Measurements from ENCODE around the gene HOXB7. TPM values are rescaled to one million over a fixed set of nuclear protein-coding genes. Genes with fewer than 3 reads are reported as not detected.

The HOXB7 gene
- total and polyA plus RNA-seq, 2 donors: 0.09 to 1.0 TPM

DNA sequence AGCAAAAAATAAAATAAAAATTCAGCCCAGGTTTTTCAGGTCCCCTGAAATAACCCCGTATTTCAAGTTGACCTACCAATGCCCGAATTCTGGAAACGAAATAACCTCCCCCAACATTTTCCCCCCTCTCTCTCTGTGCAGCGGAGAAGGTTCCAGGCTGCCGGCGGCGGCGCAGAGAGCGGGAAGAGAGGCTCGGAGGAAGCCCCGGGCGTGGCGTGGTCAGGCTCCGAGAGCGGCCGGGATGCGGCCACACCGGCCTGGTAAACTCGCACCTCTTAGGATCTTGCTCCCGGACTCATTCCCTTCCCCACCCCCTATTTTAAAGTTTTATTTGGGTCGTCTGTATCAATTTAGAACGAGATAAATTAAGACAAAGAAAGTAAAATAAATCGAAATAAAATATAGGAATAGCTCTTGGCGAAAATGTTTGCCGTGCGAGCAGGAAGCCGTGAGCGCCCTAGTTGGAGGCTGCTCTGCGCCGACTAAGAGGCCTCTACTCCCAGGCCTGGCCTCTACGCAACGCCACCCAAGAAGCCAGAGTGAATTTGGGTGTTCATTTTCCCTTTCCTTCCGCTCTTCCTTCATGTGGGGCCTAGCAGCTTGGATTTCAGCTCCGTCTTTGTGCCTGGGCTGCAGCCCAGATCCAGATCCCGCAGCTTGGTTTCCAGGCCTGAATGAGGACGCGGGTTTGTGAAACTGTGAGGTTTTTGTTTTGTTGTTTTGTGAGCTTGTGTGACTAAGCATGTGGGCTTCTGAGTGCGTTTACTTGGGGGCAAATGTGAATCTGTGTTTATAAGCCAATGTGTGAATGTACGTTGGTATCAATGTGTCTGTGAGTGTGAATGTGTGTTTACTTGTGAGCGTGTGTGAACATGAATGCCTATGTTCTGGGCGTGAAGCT, 4.6 kb downstream of the HOXB7 start:
- no peaks in the 10 kb centered on the region for H3K36me3 ChIP-seq (ENCODE audit: control insufficient read depth in 2 of 2, insufficient read depth in 2 of 2, low read length in 1 of 2)
- H3K27me3 ChIP-seq (ENCODE audit: control insufficient read depth in 2 of 2, insufficient read depth in 1 of 2, low read length in 1 of 2): peaks cover 87 to 100% of the 10 kb centered on the region in 2 donors
- no peak for DNase-seq (ENCODE audit: low read depth in 6 of 9, low spot score in 9 of 9)
- H3K27ac ChIP-seq (ENCODE audit: low read depth in 1 of 2, low read length in 1 of 2): no peak overlapping the region
- WGBS: 93% methylated on average over 41 of the region's 41 CpGs
- H3K9me3 ChIP-seq (ENCODE audit: control insufficient read depth in 2 of 2, insufficient read depth in 1 of 2, low read length in 1 of 2): peaks cover 0 to 33% of the 10 kb centered on the region in 2 donors
- H3K4me1 ChIP-seq (ENCODE audit: control insufficient read depth in 2 of 2, insufficient read depth in 2 of 2, low read length in 2 of 2): peaks cover 11 to 17% of the 10 kb centered on the region in 2 donors
- H3K4me3 ChIP-seq (ENCODE audit: low read length in 2 of 2): no peak overlapping the region

DNA sequence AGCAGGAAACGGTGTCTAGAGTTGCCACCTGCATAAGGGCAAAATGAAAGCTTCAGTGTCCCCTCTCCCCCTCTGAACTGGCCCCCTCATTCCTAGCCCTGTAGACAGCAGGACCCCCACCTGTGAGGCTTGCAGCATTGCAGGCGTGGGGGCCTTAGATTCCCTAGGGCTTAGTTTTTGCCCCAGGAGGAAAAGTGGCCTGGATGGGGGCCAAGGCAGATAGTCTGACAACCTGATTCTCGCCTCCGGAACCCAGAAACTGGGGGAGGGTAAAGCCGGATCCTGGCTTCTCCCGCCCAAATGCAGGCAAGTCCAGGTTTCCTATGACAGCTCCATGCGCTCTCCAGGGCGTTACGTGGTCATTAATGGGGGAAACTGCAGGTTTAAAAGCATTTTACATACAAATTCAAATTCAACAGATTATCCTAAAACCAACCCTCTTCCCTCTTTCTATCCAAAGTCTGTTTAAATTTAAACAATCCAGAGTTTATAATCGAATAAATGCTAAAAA, 5.4 kb downstream of the HOXB7 start:
- Histone ChIP-seq H3K4me3 (ENCODE audit: low read length in 2 of 2) (no peak overlapping the region), H3K36me3 (ENCODE audit: control insufficient read depth in 2 of 2, insufficient read depth in 2 of 2, low read length in 1 of 2) (no peaks in the 10 kb centered on the region), H3K9me3 (ENCODE audit: control insufficient read depth in 2 of 2, insufficient read depth in 1 of 2, low read length in 1 of 2) (peaks cover 0 to 29% of the 10 kb centered on the region in 2 donors), H3K27ac (ENCODE audit: low read depth in 1 of 2, low read length in 1 of 2) (no peak overlapping the region), H3K4me1 (ENCODE audit: control insufficient read depth in 2 of 2, insufficient read depth in 2 of 2, low read length in 2 of 2) (peaks cover 5 to 9% of the 10 kb centered on the region in 2 donors), H3K27me3 (ENCODE audit: control insufficient read depth in 2 of 2, insufficient read depth in 1 of 2, low read length in 1 of 2) (peaks cover 86 to 100% of the 10 kb centered on the region in 2 donors)
- 88% methylated on average over 10 of the region's 10 CpGs for WGBS
- no peak for DNase-seq (ENCODE audit: low read depth in 6 of 9, low spot score in 9 of 9)

DNA sequence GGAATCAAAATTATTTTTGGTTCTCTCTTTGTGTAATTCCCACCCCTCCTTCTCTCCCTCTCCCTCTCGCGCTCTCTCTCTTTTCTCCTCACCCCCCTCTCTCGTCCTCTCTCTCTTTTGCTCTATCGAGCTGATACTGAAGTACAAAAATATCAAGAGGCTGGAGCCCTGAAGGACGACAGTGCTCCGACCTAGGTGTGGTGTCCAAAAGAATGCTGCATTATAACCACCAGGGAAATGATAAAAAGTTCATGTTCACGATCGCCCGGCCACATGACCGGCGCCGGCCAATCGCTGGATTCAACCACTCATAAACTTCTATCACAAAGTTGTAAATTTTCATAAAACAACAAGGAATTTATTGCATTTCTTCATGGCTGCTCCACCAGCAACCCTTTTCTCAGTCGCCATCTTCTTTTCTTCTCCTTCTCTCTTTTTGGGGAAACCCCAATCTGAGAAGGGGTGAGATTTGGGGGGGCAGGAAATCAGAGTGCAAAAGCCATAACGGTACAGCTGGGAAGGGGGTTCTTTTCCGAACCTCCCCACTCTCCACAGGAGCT, 6.0 kb downstream of the HOXB7 start, which contains the start of gene HOXB6:
TSS of gene HOXB6 (minus strand) at position 217 of the 560 bp plus-strand sequence. CDS start 6,836 bp downstream, outside the sequence.
- no peak for DNase-seq (ENCODE audit: low read depth in 6 of 9, low spot score in 9 of 9)
- peaks cover 86 to 100% of the 10 kb centered on the region in 2 donors for H3K27me3 ChIP-seq (ENCODE audit: control insufficient read depth in 2 of 2, insufficient read depth in 1 of 2, low read length in 1 of 2)
- 62% methylated on average over 16 of the region's 16 CpGs for WGBS
- no peak within 1 kb of the TSS for H3K27ac ChIP-seq (ENCODE audit: low read depth in 1 of 2, low read length in 1 of 2)
- H3K4me3 ChIP-seq (ENCODE audit: low read length in 2 of 2): no peak within 1 kb of the TSS
- no peaks in the 10 kb centered on the region for H3K36me3 ChIP-seq (ENCODE audit: control insufficient read depth in 2 of 2, insufficient read depth in 2 of 2, low read length in 1 of 2)
- peaks cover 0 to 3% of the 10 kb centered on the region in 2 donors for H3K4me1 ChIP-seq (ENCODE audit: control insufficient read depth in 2 of 2, insufficient read depth in 2 of 2, low read length in 2 of 2)
- H3K9me3 ChIP-seq (ENCODE audit: control insufficient read depth in 2 of 2, insufficient read depth in 1 of 2, low read length in 1 of 2): peaks cover 0 to 22% of the 10 kb centered on the region in 2 donors

DNA sequence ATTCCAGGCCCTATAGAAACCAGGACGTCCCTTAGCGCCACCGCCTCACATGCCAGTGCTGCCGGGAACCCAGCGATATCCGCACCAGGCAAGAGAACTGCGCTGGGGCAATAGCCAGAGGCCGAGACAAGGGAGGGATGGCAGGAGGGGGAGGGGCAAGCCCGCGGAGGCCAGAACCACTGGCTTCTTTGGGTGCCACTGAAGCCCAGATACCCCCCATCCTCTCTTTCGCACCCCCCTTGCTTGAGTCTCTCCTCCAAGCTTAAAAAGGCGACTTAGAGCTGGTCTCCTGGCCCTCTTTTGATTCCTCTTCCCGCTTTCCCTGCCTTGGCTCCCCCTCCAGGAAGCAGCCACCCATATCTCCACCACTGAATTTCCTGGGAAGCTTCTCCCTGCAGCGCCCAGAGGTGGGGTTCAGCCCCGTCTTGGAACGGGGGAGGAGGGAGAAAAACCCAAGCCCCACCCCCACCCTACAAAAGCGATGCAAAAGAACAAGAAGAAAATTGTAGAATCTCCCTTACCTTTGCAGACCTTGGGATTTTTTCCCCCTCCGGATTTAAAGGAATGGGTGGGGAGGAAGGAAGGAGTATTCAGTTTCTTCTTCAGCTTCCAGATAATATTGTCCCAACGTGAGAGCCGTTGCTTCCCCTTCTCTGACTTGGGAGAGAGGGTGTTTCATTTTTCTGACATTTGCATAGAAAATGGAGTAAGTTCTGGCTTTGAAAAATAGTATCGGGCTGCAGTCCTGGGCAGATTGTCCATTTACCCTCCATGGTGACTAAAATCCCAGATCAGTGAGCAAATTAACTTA, 6.7 kb downstream of the HOXB7 start:
- no peak for DNase-seq (ENCODE audit: low read depth in 6 of 9, low spot score in 9 of 9)
- Histone ChIP-seq H3K27ac (ENCODE audit: low read depth in 1 of 2, low read length in 1 of 2) (no peak overlapping the region), H3K9me3 (ENCODE audit: control insufficient read depth in 2 of 2, insufficient read depth in 1 of 2, low read length in 1 of 2) (peaks cover 0 to 21% of the 10 kb centered on the region in 2 donors), H3K27me3 (ENCODE audit: control insufficient read depth in 2 of 2, insufficient read depth in 1 of 2, low read length in 1 of 2) (peaks cover 86 to 100% of the 10 kb centered on the region in 2 donors), H3K4me1 (ENCODE audit: control insufficient read depth in 2 of 2, insufficient read depth in 2 of 2, low read length in 2 of 2) (peaks cover 0 to 2% of the 10 kb centered on the region in 2 donors), H3K4me3 (ENCODE audit: low read length in 2 of 2) (no peak overlapping the region), H3K36me3 (ENCODE audit: control insufficient read depth in 2 of 2, insufficient read depth in 2 of 2, low read length in 1 of 2) (no peaks in the 10 kb centered on the region)
- WGBS: 39% methylated on average over 21 of the region's 21 CpGs

DNA sequence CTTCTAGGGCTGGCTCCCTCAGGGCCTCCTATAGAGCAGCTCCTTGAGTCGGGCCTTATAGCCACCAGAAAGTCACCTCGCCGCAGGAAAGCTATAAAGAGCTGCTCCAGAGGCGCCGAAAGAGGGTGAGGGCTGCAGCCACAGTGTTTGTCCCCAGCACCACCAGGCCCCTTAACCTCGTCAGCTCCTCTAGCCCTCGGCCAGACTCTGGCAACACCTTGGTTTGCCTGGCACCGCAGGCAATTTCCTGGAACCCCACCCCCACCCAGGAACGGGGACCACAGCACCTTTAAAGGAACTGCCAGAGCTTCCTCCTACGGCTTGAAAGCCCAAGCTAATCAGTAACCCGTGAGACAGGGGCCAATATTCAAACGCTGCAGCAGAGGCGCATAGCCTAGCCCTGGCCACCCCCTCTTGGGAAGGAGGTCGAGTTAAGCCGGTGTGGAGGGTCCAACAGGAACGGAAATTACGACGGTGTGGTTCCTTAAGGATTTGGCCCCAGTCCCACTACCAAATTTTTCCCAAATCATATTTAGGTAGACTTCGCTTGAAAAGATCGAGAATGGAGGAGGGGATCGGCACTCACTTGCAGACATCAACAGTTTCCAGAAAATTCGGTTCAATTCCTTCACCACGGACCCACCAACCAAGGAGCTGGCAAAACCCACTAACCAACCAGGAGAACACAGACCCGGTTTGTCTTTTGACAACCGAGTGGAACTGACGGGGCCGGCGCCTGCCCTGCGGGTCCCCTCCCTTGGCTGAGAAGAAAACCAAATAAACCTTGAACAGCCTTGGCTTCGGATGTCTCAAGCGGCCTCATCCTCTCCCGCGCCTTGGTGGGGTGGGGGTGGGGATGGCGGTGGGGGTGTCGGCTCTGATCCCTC, 9.0 kb downstream of the HOXB7 start:
- 42% methylated on average over 35 of the region's 35 CpGs for WGBS
- H3K27me3 ChIP-seq (ENCODE audit: control insufficient read depth in 2 of 2, insufficient read depth in 1 of 2, low read length in 1 of 2): peaks cover 95 to 100% of the 10 kb centered on the region in 2 donors
- no peak overlapping the region for H3K4me3 ChIP-seq (ENCODE audit: low read length in 2 of 2)

DNA sequence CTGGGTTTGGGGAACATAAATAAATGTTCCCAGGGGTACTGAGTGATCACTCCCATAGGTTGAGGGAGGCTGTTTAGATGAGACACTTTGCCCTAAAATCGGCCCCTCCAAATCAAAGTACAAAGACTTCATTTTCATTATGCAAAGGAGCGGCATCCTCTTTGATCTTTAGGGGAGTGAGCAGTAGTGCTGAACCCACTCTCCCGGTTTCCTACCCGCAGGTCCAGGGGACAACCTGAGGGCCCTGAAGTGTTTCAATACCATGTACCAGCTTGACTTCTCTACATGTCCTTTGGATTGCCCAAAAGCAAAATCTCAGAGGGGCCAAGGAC, 9.6 kb downstream of the HOXB7 start:
- WGBS: 88% methylated on average over 4 of the region's 4 CpGs
- H3K9me3 ChIP-seq (ENCODE audit: control insufficient read depth in 2 of 2, insufficient read depth in 1 of 2, low read length in 1 of 2): peaks cover 0 to 25% of the 10 kb centered on the region in 2 donors
- H3K36me3 ChIP-seq (ENCODE audit: control insufficient read depth in 2 of 2, insufficient read depth in 2 of 2, low read length in 1 of 2): no peaks in the 10 kb centered on the region
- H3K27me3 ChIP-seq (ENCODE audit: control insufficient read depth in 2 of 2, insufficient read depth in 1 of 2, low read length in 1 of 2): peaks cover 97 to 100% of the 10 kb centered on the region in 2 donors
- no peak overlapping the region for H3K4me3 ChIP-seq (ENCODE audit: low read length in 2 of 2)
- H3K4me1 ChIP-seq (ENCODE audit: control insufficient read depth in 2 of 2, insufficient read depth in 2 of 2, low read length in 2 of 2): peaks cover 0 to 20% of the 10 kb centered on the region in 2 donors
- DNase-seq (ENCODE audit: low read depth in 6 of 9, low spot score in 9 of 9): no peak
- no peak overlapping the region for H3K27ac ChIP-seq (ENCODE audit: low read depth in 1 of 2, low read length in 1 of 2)

More for the DNA sequence above, 9.0 kb downstream of the HOXB7 start:
- H3K9me3 ChIP-seq (ENCODE audit: control insufficient read depth in 2 of 2, insufficient read depth in 1 of 2, low read length in 1 of 2): peaks cover 0 to 25% of the 10 kb centered on the region in 2 donors
- H3K27ac ChIP-seq (ENCODE audit: low read depth in 1 of 2, low read length in 1 of 2): no peak overlapping the region
- no peak for DNase-seq (ENCODE audit: low read depth in 6 of 9, low spot score in 9 of 9)
- peaks cover 0 to 15% of the 10 kb centered on the region in 2 donors for H3K4me1 ChIP-seq (ENCODE audit: control insufficient read depth in 2 of 2, insufficient read depth in 2 of 2, low read length in 2 of 2)
- no peaks in the 10 kb centered on the region for H3K36me3 ChIP-seq (ENCODE audit: control insufficient read depth in 2 of 2, insufficient read depth in 2 of 2, low read length in 1 of 2)

DNA sequence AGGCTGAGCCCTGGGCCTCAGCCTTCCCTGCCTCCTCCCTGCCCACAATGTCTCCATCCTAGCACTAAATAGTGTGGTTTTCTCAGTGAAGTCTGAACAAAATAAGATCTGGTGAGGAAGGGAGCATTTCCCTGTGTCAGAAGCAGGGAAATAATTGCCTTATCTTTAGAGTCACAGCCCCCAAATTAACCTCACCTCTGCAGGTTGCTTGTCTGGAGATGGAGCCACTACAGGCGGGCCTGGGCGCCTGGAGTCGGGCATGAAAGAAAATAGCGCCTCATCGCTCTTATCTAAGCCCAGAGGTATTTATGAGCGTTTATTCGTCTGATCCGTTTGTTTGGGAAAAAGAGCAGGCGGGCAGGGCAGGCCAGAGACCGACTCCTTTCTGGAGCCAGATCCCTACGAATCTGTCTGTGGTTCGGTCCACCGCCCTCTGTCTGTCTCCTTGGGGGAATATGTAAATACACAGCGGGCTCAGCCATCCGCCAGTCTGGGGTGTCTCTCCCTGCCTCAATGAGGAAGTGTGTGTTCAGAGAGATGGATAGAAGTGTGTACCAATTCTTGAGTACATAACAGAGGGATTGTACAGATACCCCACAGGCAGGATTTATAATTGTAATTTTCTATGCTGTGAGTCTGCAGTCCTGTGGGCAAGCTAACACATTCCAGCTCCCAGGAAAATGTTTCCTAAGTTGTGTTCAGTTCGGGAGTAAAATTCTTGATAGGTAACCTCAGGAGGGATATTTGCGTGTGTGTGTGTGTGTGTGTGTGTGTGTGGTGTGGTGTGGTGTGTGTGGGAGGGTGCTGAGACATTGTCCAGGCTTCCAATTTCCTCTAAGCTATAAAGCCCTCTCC, 10.3 kb downstream of the HOXB7 start:
- H3K4me3 ChIP-seq (ENCODE audit: low read length in 2 of 2): no peak overlapping the region
- no peak overlapping the region for H3K27ac ChIP-seq (ENCODE audit: low read depth in 1 of 2, low read length in 1 of 2)
- peaks cover 0 to 25% of the 10 kb centered on the region in 2 donors for H3K9me3 ChIP-seq (ENCODE audit: control insufficient read depth in 2 of 2, insufficient read depth in 1 of 2, low read length in 1 of 2)
- no peaks in the 10 kb centered on the region for H3K36me3 ChIP-seq (ENCODE audit: control insufficient read depth in 2 of 2, insufficient read depth in 2 of 2, low read length in 1 of 2)
- H3K27me3 ChIP-seq (ENCODE audit: control insufficient read depth in 2 of 2, insufficient read depth in 1 of 2, low read length in 1 of 2): peaks cover 97 to 100% of the 10 kb centered on the region in 2 donors
- H3K4me1 ChIP-seq (ENCODE audit: control insufficient read depth in 2 of 2, insufficient read depth in 2 of 2, low read length in 2 of 2): peaks cover 0 to 24% of the 10 kb centered on the region in 2 donors
- 93% methylated on average over 17 of the region's 17 CpGs for WGBS
- DNase-seq (ENCODE audit: low read depth in 6 of 9, low spot score in 9 of 9): no peak
